SU-DHL-6 (cell line): Measurements from ENCODE around the gene GALR3.
A peak's percentile ranks its signal among the peaks of the same experiment; 100 is the strongest.

Source experiments
- H2AFZ ChIP-seq: fragments of 200-600 bp; sonication (generic); 2 replicates; pipeline ENCODE4 v1.6.1; 2014; ENCODE audit warnings: low read depth, mild to moderate bottlenecking, moderate library complexity, mixed read lengths, antibody characterized with exemption, low read length; ENCODE audit not compliant: severe bottlenecking
- H3F3A ChIP-seq: fragments of 200-600 bp; shearing (Covaris generic); 2 replicates; pipeline ENCODE4 v1.6.0; 2016; ENCODE audit warnings: antibody characterized with exemption, mild to moderate bottlenecking; ENCODE audit not compliant: insufficient read depth
- H3K27ac ChIP-seq: fragments of 200-600 bp; sonication (generic); 2 replicates; pipeline ENCODE4 v1.5.1; 2016; ENCODE audit warnings: low read depth, mild to moderate bottlenecking, low read length, moderate library complexity, mixed read lengths
- H3K27me3 ChIP-seq: fragments of 200-600 bp; sonication (generic), shearing (Covaris generic); 2 replicates; pipeline ENCODE4 v1.6.0; 2014; ENCODE audit warnings: mild to moderate bottlenecking, low read length
- H3K36me3 ChIP-seq: fragments of 200-600 bp; sonication (generic); 2 replicates; pipeline ENCODE4 v1.6.1; 2014; ENCODE audit warnings: mild to moderate bottlenecking, low read length, mixed read lengths
- H3K4me2 ChIP-seq: fragments of 300-600, 200-600 bp; shearing (Covaris generic), sonication (generic); 2 replicates; pipeline ENCODE4 v1.6.0; 2014; ENCODE audit warnings: low read length, low read depth, mild to moderate bottlenecking; ENCODE audit not compliant: poor library complexity, severe bottlenecking
- H3K4me3 ChIP-seq: fragments of 200-600 bp; sonication (generic); 2 replicates; pipeline ENCODE4 v1.5.1; 2014; ENCODE audit warnings: antibody characterized with exemption, low read length, mild to moderate bottlenecking, mixed read lengths; ENCODE audit not compliant: insufficient read depth, poor library complexity, severe bottlenecking
- H3K79me2 ChIP-seq: fragments of 200-600 bp; sonication (generic); 2 replicates; pipeline ENCODE4 v1.6.1; 2014; ENCODE audit warnings: mild to moderate bottlenecking, low read length, moderate library complexity; ENCODE audit not compliant: insufficient read depth
- H3K9ac ChIP-seq: fragments of 200-600 bp; sonication (generic); 2 replicates; pipeline ENCODE4 v1.7.0; 2014; ENCODE audit warnings: mild to moderate bottlenecking, low read length
- H3K9me2 ChIP-seq: fragments of 200-600 bp; sonication (generic); replicated peaks from 2 replicates; pipeline ENCODE4 v1.6.1; 2014; ENCODE audit warnings: low read length; ENCODE audit not compliant: insufficient read depth
- H3K9me3 ChIP-seq: fragments of 200-600 bp; sonication (generic); 2 replicates; pipeline ENCODE4 v1.6.1; 2014; ENCODE audit warnings: low read length, mixed read lengths; ENCODE audit not compliant: insufficient read depth
- H4K20me1 ChIP-seq: fragments of 200-600 bp; sonication (generic); 2 replicates; pipeline ENCODE4 v1.6.1; 2014; ENCODE audit warnings: low read depth, mild to moderate bottlenecking, antibody characterized with exemption, low read length, moderate library complexity, mixed read lengths
- EZH2phosphoT487 ChIP-seq: fragments of 200-600 bp; sonication (generic), shearing (Covaris generic); conservative IDR thresholded peaks from 2 replicates; pipeline ENCODE4 v1.6.1; 2018; ENCODE audit warnings: mild to moderate bottlenecking, antibody characterized with exemption, low read length, moderate library complexity, mixed read lengths
- TF ChIP-seq, protein P1 (sequence below): fragments of 200-600 bp; sonication (generic); IDR thresholded peaks from one replicate; pipeline ENCODE4 v1.5.1; 2017; ENCODE audit warnings: antibody characterized with exemption, mild to moderate bottlenecking, low read length, moderate library complexity; ENCODE audit not compliant: insufficient read depth, poor library complexity, severe bottlenecking

Gene GALR3

DNA sequence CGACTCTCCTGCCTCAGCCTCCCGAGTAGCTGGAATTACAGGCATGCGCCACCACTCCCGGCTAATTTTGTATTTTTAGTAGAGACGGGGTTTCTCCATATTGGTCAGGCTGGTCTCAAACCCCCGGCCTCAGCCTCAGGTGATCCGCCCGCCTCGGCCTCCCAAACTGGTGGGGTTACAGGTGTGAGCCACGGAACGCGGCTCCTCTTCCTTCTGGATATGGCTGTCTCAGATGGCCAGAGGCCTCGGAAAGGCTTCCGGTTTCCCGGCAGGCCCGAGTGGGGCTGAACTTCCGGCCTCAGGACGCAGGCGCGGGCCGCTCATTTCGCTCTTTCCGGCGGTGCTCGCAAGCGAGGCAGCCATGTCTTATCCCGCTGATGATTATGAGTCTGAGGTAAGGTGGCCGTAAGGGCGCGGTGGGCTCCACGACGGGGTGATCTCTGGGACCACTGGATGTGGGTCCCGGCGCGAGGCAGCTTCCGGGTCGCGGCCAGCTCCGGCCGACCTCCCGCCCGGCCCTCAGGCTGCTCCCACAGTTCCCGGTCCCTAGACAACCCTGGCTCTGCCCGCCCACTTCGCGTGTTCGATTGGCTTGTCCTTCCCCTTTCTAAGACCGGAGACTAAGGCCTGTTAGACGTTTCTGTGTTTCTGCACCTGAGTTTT, 26.0 kb downstream of the GALR3 start, which contains the start of gene EIF3L:
Gene EIF3L, plus strand, starts transcription at position 331 of the 663 bp plus-strand sequence. Its CDS starts 31 bp downstream, at position 362.
- Histone ChIP-seq H3K27me3 (no peaks in the 10 kb centered on the region), H3F3A (peaks cover 14% of the 10 kb centered on the region), H3K9me2 (no peaks in the 10 kb centered on the region), H3K36me3 (peaks cover 17% of the 10 kb centered on the region), H3K4me2 (peak within 1 kb of the TSS; percentile 97), H3K79me2 (peaks cover 59% of the 10 kb centered on the region), H4K20me1 (no peaks in the 10 kb centered on the region; the same call in 1 of the 2 replicates), H3K9me3 (no peaks in the 10 kb centered on the region), H3K4me3 (peak within 1 kb of the TSS; percentile 93), H3K27ac (peak within 1 kb of the TSS; percentile 57), H3K9ac (peak within 1 kb of the TSS; percentile 91), H2AFZ (peak within 1 kb of the TSS; percentile 88)
- TF ChIP-seq, protein P1, sequence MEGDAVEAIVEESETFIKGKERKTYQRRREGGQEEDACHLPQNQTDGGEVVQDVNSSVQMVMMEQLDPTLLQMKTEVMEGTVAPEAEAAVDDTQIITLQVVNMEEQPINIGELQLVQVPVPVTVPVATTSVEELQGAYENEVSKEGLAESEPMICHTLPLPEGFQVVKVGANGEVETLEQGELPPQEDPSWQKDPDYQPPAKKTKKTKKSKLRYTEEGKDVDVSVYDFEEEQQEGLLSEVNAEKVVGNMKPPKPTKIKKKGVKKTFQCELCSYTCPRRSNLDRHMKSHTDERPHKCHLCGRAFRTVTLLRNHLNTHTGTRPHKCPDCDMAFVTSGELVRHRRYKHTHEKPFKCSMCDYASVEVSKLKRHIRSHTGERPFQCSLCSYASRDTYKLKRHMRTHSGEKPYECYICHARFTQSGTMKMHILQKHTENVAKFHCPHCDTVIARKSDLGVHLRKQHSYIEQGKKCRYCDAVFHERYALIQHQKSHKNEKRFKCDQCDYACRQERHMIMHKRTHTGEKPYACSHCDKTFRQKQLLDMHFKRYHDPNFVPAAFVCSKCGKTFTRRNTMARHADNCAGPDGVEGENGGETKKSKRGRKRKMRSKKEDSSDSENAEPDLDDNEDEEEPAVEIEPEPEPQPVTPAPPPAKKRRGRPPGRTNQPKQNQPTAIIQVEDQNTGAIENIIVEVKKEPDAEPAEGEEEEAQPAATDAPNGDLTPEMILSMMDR, result no peak
- TF ChIP-seq EZH2phosphoT487, result no peak

DNA sequence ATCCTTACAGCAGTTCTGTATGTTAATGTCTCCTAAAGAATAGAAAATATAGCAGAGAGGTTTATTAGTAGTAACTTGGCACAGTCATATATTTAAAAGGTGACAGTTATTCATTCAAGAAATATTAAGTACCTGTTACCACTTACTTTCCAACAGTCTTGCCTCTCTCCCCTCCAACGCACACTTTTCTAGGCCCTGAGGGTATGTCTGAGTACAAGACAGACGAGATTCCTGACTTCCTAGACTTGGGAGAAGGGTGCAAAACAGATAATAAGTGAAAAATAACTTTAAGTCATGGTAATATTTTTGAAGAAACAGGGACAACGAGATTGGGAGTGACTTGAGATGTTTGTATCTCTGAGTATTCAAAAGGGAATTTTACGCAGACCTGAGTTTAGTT, 27.6 kb downstream of the GALR3 start:
- H3K27ac ChIP-seq, result no peak overlapping the region
- peaks cover 4% of the 10 kb centered on the region for H4K20me1 ChIP-seq
- H3K4me2 ChIP-seq, result peak overlapping the region; percentile 97
- H2AFZ ChIP-seq, result no peak overlapping the region
- H3K79me2 ChIP-seq, result peaks cover 73% of the 10 kb centered on the region
- no peak overlapping the region for H3K4me3 ChIP-seq
- H3K9me3 ChIP-seq, result no peaks in the 10 kb centered on the region
- H3F3A ChIP-seq, result peaks cover 5% of the 10 kb centered on the region; the same call in 1 of the 2 replicates
- no peak for TF ChIP-seq EZH2phosphoT487
- TF ChIP-seq, protein P1, result no peak
- H3K9ac ChIP-seq, result peak overlapping the region; percentile 91; the same call in 1 of the 2 replicates
- H3K9me2 ChIP-seq, result no peaks in the 10 kb centered on the region
- H3K27me3 ChIP-seq, result no peaks in the 10 kb centered on the region
- peaks cover 23% of the 10 kb centered on the region for H3K36me3 ChIP-seq

DNA sequence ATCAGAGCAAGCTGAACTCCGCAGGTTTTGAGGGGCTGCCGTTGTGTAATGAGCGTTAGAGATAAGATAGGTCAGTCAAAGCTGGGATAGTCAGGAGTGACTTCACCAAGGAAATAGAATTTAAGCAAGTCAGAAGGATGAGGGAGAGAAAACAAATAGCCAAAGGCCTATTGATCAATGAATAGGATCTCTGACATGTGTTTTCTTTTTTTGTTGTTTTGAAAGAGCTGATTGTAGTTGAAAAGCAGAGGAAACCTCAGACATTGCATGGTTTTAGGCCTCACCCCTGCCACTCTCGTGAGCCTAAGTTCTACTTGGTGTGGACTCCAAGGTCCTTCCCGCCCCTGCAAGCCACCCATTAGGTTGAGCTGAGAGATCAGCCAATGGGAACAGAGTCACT, 29.2 kb downstream of the GALR3 start:
- peaks cover 76% of the 10 kb centered on the region for H3K79me2 ChIP-seq

More for the DNA sequence above, 29.2 kb downstream of the GALR3 start:
- no peaks in the 10 kb centered on the region for H3K9me3 ChIP-seq
- no peak overlapping the region for H3K27ac ChIP-seq
- H3F3A ChIP-seq, result peaks cover 5% of the 10 kb centered on the region; the same call in 1 of the 2 replicates
- H3K9me2 ChIP-seq, result no peaks in the 10 kb centered on the region
- no peak for TF ChIP-seq EZH2phosphoT487
- TF ChIP-seq, protein P1, result no peak
- H3K27me3 ChIP-seq, result no peaks in the 10 kb centered on the region
- H3K4me2 ChIP-seq, result no peak overlapping the region
- H4K20me1 ChIP-seq, result peaks cover 4% of the 10 kb centered on the region
- no peak overlapping the region for H3K4me3 ChIP-seq
- H3K36me3 ChIP-seq, result peaks cover 23% of the 10 kb centered on the region
- no peak overlapping the region for H2AFZ ChIP-seq
- no peak overlapping the region for H3K9ac ChIP-seq
